ENCODE results near the gene CEBPA.

- TF ChIP-seq CTCF (IDR thresholded peaks at IDR 0.05; ENCODE audit: low read depth, low read length), result no peak
- no peak for TF ChIP-seq EZH2phosphoT487 (IDR thresholded peaks at IDR 0.05; ENCODE audit: low read depth)
Measured at GRCh38 chr19:33299051-33299688, 3.2 kb downstream of the CEBPA start.
